ENCODE data around the gene LGALS7.
"Not testable (repeated sequence)": the region's sequence is repeated elsewhere in the genome, so short reads cannot be mapped to it uniquely, and the experiment has no call there.

LGALS7 gene

DNA sequence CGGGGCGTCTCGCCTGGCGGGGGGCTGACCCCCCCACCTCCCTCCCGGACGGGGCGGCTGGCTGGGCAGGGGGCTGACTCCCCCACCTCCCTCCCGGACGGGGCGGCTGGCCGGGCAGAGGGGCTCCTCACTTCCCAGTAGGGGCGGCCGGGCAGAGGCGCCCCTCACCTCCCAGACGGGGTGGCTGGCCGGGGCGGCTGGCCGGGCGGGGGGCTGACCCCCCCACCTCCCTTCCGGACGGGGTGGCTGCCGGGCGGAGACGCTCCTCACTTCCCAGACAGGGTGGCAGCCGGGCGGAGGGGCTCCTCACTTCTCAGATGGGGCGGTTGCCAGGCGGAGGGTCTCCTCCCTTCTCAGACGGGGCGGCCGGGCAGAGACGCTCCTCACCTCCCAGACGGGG, 24.5 kb upstream of the LGALS7 start:
- DNase-seq: not testable (repeated sequence)

- no peak for DNase-seq
Observed at GRCh38 chr19:38796154-38796553, 22.8 kb upstream of the LGALS7 start.

GRCh38 chr19:38795549-38795948, 22.2 kb upstream of the LGALS7 start:
- no peak for DNase-seq

DNA sequence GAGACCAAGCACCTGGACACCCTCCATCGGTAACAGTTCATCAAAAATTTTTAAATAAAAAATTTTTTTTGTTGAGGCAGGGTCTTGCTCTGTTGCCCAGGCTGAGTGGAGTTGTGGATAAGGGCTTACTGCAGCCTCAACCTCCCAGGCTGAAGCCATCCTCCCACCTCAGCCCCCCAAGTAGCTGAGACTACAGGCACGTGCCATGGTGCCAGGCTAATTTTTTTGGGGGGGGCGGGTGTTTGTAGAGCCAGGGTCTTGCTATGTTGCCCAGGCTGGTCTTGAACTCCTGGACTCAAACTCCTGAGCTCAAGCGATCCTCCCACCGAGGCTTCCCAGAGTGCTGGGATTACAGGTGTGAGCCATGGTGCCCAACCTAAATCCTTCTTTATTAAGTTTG, 20.4 kb upstream of the LGALS7 start:
- DNase-seq: no peak

GRCh38 chr19:38793177-38793576, 19.9 kb upstream of the LGALS7 start:
- no peak for DNase-seq

- DNase-seq: peak; percentile 77
Observed at GRCh38 chr19:38792250-38793111, 19.2 kb upstream of the LGALS7 start.

GRCh38 chr19:38791451-38792064, 18.2 kb upstream of the LGALS7 start:
- DNase-seq: not testable (repeated sequence)

GRCh38 chr19:38790507-38791403, 17.4 kb upstream of the LGALS7 start:
- not testable (repeated sequence) for DNase-seq

GRCh38 chr19:38788478-38789243, 15.3 kb upstream of the LGALS7 start, which contains the start of gene LGALS7B:
Gene LGALS7B, plus strand, starts transcription at chr19:38789200. Its CDS starts 27 bp downstream, at chr19:38789227.
- DNase-seq: no peak

- no peak for DNase-seq
Observed at GRCh38 chr19:38786572-38787265, 13.4 kb upstream of the LGALS7 start.

DNA sequence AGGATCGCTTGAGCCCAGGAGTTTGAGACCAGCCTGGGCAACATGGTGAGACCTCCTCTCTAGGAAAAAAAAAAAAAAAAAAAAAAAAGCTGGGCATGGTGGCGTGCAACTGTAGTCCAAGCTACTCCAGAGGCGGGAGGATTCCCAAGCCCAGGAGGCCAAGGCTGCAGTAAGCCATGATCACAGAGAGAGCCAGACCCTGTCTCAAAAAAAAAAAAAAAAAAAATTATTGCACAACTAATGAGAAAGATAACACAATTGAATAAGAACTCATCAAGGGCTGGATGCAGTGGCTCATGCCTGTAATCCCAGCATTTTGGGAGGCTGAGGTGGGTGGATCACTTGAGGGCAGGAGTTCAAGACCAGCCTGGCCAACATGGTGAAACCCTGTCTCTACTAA, 12.7 kb upstream of the LGALS7 start:
- DNase-seq: not testable (repeated sequence)

DNA sequence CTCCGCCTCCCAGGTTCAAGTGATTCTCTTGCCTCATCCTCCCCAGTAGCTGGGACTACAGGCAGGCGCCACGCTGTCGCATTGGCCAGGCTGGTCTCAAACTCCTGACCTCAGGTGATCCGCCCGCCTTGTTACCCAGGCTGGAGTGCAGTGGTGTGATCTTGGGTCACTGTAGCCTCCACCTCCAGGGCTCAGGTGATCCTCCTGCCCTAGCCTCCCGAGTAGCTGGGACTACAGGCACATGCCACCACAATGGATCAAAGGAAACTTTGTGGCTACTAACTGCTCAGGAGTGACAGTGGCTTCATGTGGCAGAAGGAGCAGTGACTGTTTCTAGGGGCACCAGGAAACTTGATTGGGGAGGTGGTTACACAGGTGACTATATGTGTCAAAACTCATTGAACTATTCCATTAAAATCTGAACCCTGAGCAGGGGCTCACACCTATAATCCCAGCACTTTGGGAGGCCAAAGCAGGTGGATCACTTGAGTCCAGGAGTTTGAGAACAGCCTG, 11.9 kb upstream of the LGALS7 start:
- DNase-seq: no peak

- no peak for DNase-seq
Observed at GRCh38 chr19:38784224-38784623, 10.9 kb upstream of the LGALS7 start.

DNA sequence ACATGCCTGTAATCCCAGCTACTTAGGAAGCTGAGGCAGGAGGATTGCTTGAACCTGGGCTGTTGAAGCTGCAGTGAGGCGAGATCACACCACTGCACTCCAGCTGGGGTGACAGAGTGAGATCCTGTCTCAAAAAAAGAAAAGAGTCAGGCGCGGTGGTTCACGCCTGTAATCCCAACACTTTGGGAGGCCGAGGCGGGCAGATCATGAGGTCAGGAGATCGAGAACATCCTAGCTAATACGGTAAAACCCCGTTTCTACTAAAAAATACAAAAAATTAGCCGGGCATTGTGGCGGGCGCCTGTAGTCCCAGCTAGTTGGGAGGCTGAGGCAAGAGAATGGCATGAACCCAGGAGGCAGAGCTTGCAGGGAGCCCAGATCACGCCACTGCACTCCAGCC, 8.9 kb upstream of the LGALS7 start:
- not testable (repeated sequence) for DNase-seq

DNA sequence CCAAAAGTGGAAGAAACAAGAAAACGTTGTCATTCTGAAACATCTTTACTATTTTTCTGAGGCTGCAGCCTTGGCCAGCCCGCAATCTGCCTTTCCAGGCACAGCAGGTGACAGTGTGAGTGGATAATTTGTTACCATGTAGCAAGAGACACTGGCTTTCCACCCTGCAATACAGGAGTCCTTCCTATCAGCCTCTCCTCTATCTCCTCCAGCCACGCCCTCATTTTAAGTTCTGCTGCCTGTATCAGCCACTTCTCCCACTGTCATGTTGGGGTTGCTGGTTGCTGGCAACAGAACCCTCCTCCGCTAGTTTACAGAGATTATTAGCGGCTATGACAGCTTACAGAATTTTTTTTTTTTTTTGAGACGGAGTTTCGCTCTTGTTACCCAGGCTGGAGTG, 7.7 kb upstream of the LGALS7 start:
- DNase-seq: no peak

DNA sequence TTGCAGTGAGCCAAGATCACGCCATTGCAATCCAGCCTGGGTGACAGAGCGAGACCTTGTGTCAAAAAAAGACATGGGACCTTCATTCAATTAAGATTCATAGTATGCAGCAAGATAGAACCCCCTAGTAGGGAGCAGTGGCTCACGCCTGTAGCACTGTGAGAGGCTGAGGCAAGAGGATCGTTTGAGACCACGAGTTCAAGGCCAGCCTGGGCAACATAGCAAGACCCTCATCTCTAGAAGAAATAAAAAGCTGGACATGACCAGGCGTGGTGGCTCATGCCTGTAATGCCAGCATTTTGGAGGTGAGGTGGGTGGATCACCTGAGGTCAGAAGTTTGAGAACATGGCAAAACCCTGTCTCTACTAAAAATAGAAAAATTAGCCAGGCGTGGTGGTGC, 7.1 kb upstream of the LGALS7 start:
- DNase-seq: no peak

GRCh38 chr19:38778733-38779132, 5.4 kb upstream of the LGALS7 start:
- DNase-seq: no peak

GRCh38 chr19:38774181-38774950, 1.0 kb upstream of the LGALS7 start:
- DNase-seq: no peak

DNA sequence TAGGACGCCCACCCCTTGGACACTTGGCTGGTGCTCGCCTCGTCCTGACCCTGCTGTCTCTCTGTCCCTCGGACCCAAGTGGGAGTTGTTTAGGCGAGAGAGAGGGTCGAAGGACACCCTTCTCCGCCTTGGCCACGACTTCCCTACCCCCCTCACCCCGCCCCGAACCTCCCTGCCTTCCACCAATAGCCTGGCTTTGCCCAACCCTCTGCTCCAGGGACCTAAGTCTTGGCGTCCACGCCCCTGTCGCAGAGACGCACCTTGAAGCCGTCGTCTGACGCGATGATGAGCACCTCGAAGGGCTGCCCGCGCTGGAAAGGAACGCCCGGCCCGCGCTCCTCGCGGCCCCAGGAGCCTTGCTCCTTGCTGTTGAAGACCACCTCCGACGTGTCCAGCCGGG, 1.7 kb downstream of the LGALS7 start:
- not testable (repeated sequence) for DNase-seq

- not testable (repeated sequence) for DNase-seq
Observed at GRCh38 chr19:38770949-38771275, 2.4 kb downstream of the LGALS7 start.

Measured in activated CD8-positive, alpha-beta memory T cell treated with anti-CD3 and anti-CD28 coated beads for 24 hours (primary cell).